ENCODE measurements around the gene HOXD12.

HOXD12 gene

GRCh38 chr2:176096243-176096985 is 3.2 kb upstream of the HOXD12 start:
- Histone ChIP-seq H3K4me3 (ENCODE audit: low read depth, low read length) (peak overlapping the region; percentile 67), H3K27me3 (ENCODE audit: insufficient read depth, low read length) (peaks cover 97% of the 10 kb centered on the region), H3K36me3 (ENCODE audit: insufficient read depth, low read length) (no peaks in the 10 kb centered on the region), H3K79me2 (ENCODE audit: control insufficient read depth, insufficient read depth, low read length, unreplicated experiment) (no peaks in the 10 kb centered on the region), H3K27ac (ENCODE audit: low read depth, low read length) (no peak overlapping the region), H2AFZ (ENCODE audit: low read length, unreplicated experiment) (no peak overlapping the region), H3K4me1 (ENCODE audit: control insufficient read depth, insufficient read depth, low read length, unreplicated experiment) (no peaks in the 10 kb centered on the region)

- no peaks in the 10 kb centered on the region for H3K79me2 ChIP-seq (ENCODE audit: control insufficient read depth, insufficient read depth, low read length, unreplicated experiment)
- peaks cover 97% of the 10 kb centered on the region for H3K27me3 ChIP-seq (ENCODE audit: insufficient read depth, low read length)
- no peaks in the 10 kb centered on the region for H3K36me3 ChIP-seq (ENCODE audit: insufficient read depth, low read length)
- peak overlapping the region; percentile 67 for H3K4me3 ChIP-seq (ENCODE audit: low read depth, low read length)
- H3K27ac ChIP-seq (ENCODE audit: low read depth, low read length), result no peak overlapping the region
- no peaks in the 10 kb centered on the region for H3K4me1 ChIP-seq (ENCODE audit: control insufficient read depth, insufficient read depth, low read length, unreplicated experiment)
- H2AFZ ChIP-seq (ENCODE audit: low read length, unreplicated experiment), result no peak overlapping the region
Observed at GRCh38 chr2:176096986-176097819, 2.4 kb upstream of the HOXD12 start.

- H2AFZ ChIP-seq (ENCODE audit: low read length, unreplicated experiment), result no peak overlapping the region
Observed at GRCh38 chr2:176097820-176098365, 1.7 kb upstream of the HOXD12 start.

GRCh38 chr2:176098366-176099158 is 1.0 kb upstream of the HOXD12 start:
- H3K27ac ChIP-seq (ENCODE audit: low read depth, low read length), result no peak overlapping the region
- 0 out of 2 replicates have a peak overlapping the region, but pooled peaks have one; percentile 52 for H3K4me3 ChIP-seq (ENCODE audit: low read depth, low read length)
- H3K36me3 ChIP-seq (ENCODE audit: insufficient read depth, low read length), result no peaks in the 10 kb centered on the region
- no peak overlapping the region for H2AFZ ChIP-seq (ENCODE audit: low read length, unreplicated experiment)
- H3K79me2 ChIP-seq (ENCODE audit: control insufficient read depth, insufficient read depth, low read length, unreplicated experiment), result no peaks in the 10 kb centered on the region
- no peaks in the 10 kb centered on the region for H3K4me1 ChIP-seq (ENCODE audit: control insufficient read depth, insufficient read depth, low read length, unreplicated experiment)
- H3K27me3 ChIP-seq (ENCODE audit: insufficient read depth, low read length), result peaks cover 99% of the 10 kb centered on the region

More at GRCh38 chr2:176097820-176098365, 1.7 kb upstream of the HOXD12 start:
- Histone ChIP-seq H3K36me3 (ENCODE audit: insufficient read depth, low read length) (no peaks in the 10 kb centered on the region), H3K27ac (ENCODE audit: low read depth, low read length) (no peak overlapping the region), H3K4me3 (ENCODE audit: low read depth, low read length) (peak overlapping the region; percentile 52), H3K27me3 (ENCODE audit: insufficient read depth, low read length) (peaks cover 99% of the 10 kb centered on the region), H3K79me2 (ENCODE audit: control insufficient read depth, insufficient read depth, low read length, unreplicated experiment) (no peaks in the 10 kb centered on the region), H3K4me1 (ENCODE audit: control insufficient read depth, insufficient read depth, low read length, unreplicated experiment) (no peaks in the 10 kb centered on the region)

GRCh38 chr2:176099159-176099727 is 352 bp upstream of the HOXD12 start:
- no peak overlapping the region for H3K4me3 ChIP-seq (ENCODE audit: low read depth, low read length)
- peaks cover under 1% of the 10 kb centered on the region for H3K4me1 ChIP-seq (ENCODE audit: control insufficient read depth, insufficient read depth, low read length, unreplicated experiment)
- no peak overlapping the region for H3K27ac ChIP-seq (ENCODE audit: low read depth, low read length)
- no peaks in the 10 kb centered on the region for H3K36me3 ChIP-seq (ENCODE audit: insufficient read depth, low read length)
- no peak overlapping the region for H2AFZ ChIP-seq (ENCODE audit: low read length, unreplicated experiment)
- H3K27me3 ChIP-seq (ENCODE audit: insufficient read depth, low read length), result peaks cover 99% of the 10 kb centered on the region
- H3K79me2 ChIP-seq (ENCODE audit: control insufficient read depth, insufficient read depth, low read length, unreplicated experiment), result no peaks in the 10 kb centered on the region

GRCh38 chr2:176100547-176101140 is 1.0 kb downstream of the HOXD12 start:
- Histone ChIP-seq H3K4me3 (ENCODE audit: low read depth, low read length) (no peak overlapping the region), H3K79me2 (ENCODE audit: control insufficient read depth, insufficient read depth, low read length, unreplicated experiment) (no peaks in the 10 kb centered on the region), H2AFZ (ENCODE audit: low read length, unreplicated experiment) (no peak overlapping the region), H3K4me1 (ENCODE audit: control insufficient read depth, insufficient read depth, low read length, unreplicated experiment) (peaks cover 8% of the 10 kb centered on the region), H3K27me3 (ENCODE audit: insufficient read depth, low read length) (peaks cover 99% of the 10 kb centered on the region), H3K27ac (ENCODE audit: low read depth, low read length) (no peak overlapping the region), H3K36me3 (ENCODE audit: insufficient read depth, low read length) (no peaks in the 10 kb centered on the region)

- peaks cover 99% of the 10 kb centered on the region for H3K27me3 ChIP-seq (ENCODE audit: insufficient read depth, low read length)
- H3K27ac ChIP-seq (ENCODE audit: low read depth, low read length), result no peak overlapping the region
- no peaks in the 10 kb centered on the region for H3K79me2 ChIP-seq (ENCODE audit: control insufficient read depth, insufficient read depth, low read length, unreplicated experiment)
- no peaks in the 10 kb centered on the region for H3K36me3 ChIP-seq (ENCODE audit: insufficient read depth, low read length)
- peaks cover 8% of the 10 kb centered on the region for H3K4me1 ChIP-seq (ENCODE audit: control insufficient read depth, insufficient read depth, low read length, unreplicated experiment)
- H2AFZ ChIP-seq (ENCODE audit: low read length, unreplicated experiment), result no peak overlapping the region
- H3K4me3 ChIP-seq (ENCODE audit: low read depth, low read length), result no peak overlapping the region
Observed at GRCh38 chr2:176101216-176101830, 1.7 kb downstream of the HOXD12 start.

- H3K4me3 ChIP-seq (ENCODE audit: low read depth, low read length), result no peak overlapping the region
- H3K27ac ChIP-seq (ENCODE audit: low read depth, low read length), result no peak overlapping the region
- no peaks in the 10 kb centered on the region for H3K36me3 ChIP-seq (ENCODE audit: insufficient read depth, low read length)
- no peaks in the 10 kb centered on the region for H3K79me2 ChIP-seq (ENCODE audit: control insufficient read depth, insufficient read depth, low read length, unreplicated experiment)
- H2AFZ ChIP-seq (ENCODE audit: low read length, unreplicated experiment), result no peak overlapping the region
- peaks cover 99% of the 10 kb centered on the region for H3K27me3 ChIP-seq (ENCODE audit: insufficient read depth, low read length)
- H3K4me1 ChIP-seq (ENCODE audit: control insufficient read depth, insufficient read depth, low read length, unreplicated experiment), result peaks cover 8% of the 10 kb centered on the region
Observed at GRCh38 chr2:176101842-176102241, 2.2 kb downstream of the HOXD12 start.

GRCh38 chr2:176102309-176102866 is 2.8 kb downstream of the HOXD12 start:
- Histone ChIP-seq H3K79me2 (ENCODE audit: control insufficient read depth, insufficient read depth, low read length, unreplicated experiment) (no peaks in the 10 kb centered on the region), H3K27ac (ENCODE audit: low read depth, low read length) (no peak overlapping the region), H3K4me1 (ENCODE audit: control insufficient read depth, insufficient read depth, low read length, unreplicated experiment) (peaks cover 8% of the 10 kb centered on the region), H3K36me3 (ENCODE audit: insufficient read depth, low read length) (no peaks in the 10 kb centered on the region), H3K27me3 (ENCODE audit: insufficient read depth, low read length) (peaks cover 99% of the 10 kb centered on the region), H3K4me3 (ENCODE audit: low read depth, low read length) (no peak overlapping the region), H2AFZ (ENCODE audit: low read length, unreplicated experiment) (no peak overlapping the region)
